ENCODE results near the gene RTN1.

- TF ChIP-seq CTCF (IDR thresholded peaks at IDR 0.05; ENCODE audit: low read length) (no peak), EZH2 (IDR thresholded peaks at IDR 0.05; ENCODE audit: borderline replicate concordance, low read length) (no peak)
These were observed 47.4 kb downstream of the RTN1 start for GRCh38 chr14:59823179-59823578.

All from OCI-LY1 (cell line).